Skeletal muscle tissue (tissue), 5 donors: Measurements from ENCODE around the gene DYNC2LI1. TPM values are rescaled to one million over a fixed set of nuclear protein-coding genes. Genes with fewer than 3 reads are reported as not detected.

ENCODE experiments used
- H3K27ac ChIP-seq: one replicate; pipeline ENCODE4 v1.7.0; 2013; ENCODE audit warnings: mild to moderate bottlenecking, low read depth, low read length, inconsistent platforms
- H3K27me3 ChIP-seq, 3 donors: one replicate each; pipeline ENCODE4 v1.7.0; 2013; ENCODE audit warnings: low read length in 3 of 3; ENCODE audit not compliant: control insufficient read depth in 3 of 3, insufficient read depth in 3 of 3
- H3K36me3 ChIP-seq, 3 donors: one replicate each; pipeline ENCODE4 v1.7.0; 2013; ENCODE audit warnings: low read length in 3 of 3; ENCODE audit not compliant: control insufficient read depth in 3 of 3, insufficient read depth in 3 of 3
- H3K4me1 ChIP-seq, 3 donors: one replicate each; pipeline ENCODE4 v1.7.0; 2013; ENCODE audit warnings: low read length in 3 of 3, mild to moderate bottlenecking in 3 of 3; ENCODE audit not compliant: control insufficient read depth in 3 of 3, insufficient read depth in 3 of 3
- H3K4me3 ChIP-seq, 3 donors: one replicate each; pipeline ENCODE4 v1.7.0; 2013; ENCODE audit warnings: low read length in 3 of 3
- H3K9ac ChIP-seq, 3 donors: one replicate each; pipeline ENCODE4 v1.7.0; 2013; ENCODE audit warnings: low read length in 3 of 3, mild to moderate bottlenecking in 3 of 3, moderate library complexity in 2 of 3, low read depth in 1 of 3
- H3K9me3 ChIP-seq, 3 donors: one replicate each; pipeline ENCODE4 v1.7.0; 2013; ENCODE audit warnings: low read length in 3 of 3; ENCODE audit not compliant: control insufficient read depth in 3 of 3
- small RNA-seq: library from RNA; depleted of rRNA; stranded (forward); fragments of <200 nt; gene quantifications from one replicate; pipeline ENCODE3, GENCODE V24; 2014
- total RNA-seq: library from RNA; depleted of rRNA; stranded (reverse); fragments of >200 nt; gene quantifications from one replicate; pipeline ENCODE4 v1.2.3, GENCODE V29; 2014
- donor health status: Osteomylitis.

Gene DYNC2LI1
- total RNA-seq, 1 donor from 2014 or later, result 26.6 TPM

DNA sequence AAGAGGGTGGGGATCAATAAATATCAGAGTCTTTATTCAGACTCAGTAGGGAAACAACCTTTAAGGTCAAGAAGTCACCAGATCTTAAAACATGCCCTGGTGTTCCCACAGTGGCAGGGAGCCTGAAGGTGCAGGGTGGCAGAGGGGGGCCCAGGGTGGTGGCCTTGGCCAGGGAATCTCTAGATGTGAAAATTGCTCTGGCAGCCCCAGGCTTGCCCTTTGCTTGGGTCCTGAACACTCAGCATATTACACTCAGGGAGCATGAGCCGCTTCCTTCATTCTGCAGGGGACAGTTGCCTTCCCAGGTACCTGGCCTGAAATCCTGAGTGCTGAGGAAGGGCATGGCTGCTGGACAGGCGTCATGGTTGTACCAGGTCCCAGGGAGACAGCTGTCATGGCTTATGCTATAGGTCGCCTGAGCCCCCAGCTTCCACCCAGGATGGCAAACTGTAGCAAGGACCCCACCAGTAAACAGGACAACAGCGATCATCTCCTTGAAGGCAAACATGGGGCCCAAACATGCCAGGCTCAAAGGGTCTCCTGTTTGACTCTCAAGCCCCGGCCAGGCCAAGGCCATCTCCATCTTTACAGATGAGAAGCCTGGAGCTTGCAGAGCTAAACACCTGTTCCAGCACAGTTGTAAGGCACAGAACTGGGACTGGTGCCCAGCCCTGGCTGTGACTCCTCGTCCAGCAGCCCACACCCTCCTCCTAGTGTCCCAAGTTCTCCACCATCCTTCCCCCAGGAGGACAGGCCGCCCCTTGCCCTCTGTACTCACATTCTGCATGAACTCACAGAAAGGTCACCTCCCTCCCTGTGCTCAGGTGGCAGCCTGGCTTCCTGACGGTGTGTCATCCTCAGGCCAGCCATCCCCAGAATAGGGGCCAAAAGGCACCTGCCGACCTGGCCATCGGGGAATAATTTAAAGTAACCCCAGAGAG, 79.6 kb downstream of the DYNC2LI1 start:
- Histone ChIP-seq H3K27ac (no peak overlapping the region), H3K27me3 (peaks cover 0 to 31% (median 19%) of the 10 kb centered on the region in 3 donors), H3K9me3 (no peaks in the 10 kb centered on the region), H3K36me3 (no peaks in the 10 kb centered on the region), H3K4me1 (no peaks in the 10 kb centered on the region), H3K4me3 (no peak overlapping the region), H3K9ac (no peak overlapping the region)

DNA sequence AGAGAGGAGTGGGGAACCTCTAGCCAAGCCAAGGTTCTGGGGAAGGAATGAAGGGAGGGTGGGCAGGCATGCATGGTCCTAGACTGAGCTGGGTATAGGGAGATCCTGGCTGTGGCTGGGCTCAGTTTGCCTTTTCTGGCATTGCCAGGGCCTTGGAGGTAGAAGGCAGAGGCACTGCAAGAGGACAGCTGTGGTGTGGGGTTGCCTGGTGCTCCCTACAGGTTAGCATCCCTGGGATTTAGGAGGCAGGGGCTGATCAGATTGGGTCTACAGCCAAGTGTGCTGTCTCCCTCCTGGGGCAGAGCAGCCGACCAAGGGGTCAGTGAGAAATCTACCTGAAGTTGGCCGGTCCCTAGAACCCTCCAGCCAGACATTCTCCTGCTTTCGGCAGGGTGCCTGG, 80.8 kb downstream of the DYNC2LI1 start:
- Histone ChIP-seq H3K4me1 (no peaks in the 10 kb centered on the region), H3K9me3 (no peaks in the 10 kb centered on the region), H3K27ac (no peak overlapping the region), H3K9ac (no peak overlapping the region), H3K4me3 (no peak overlapping the region), H3K27me3 (peaks cover 0 to 34% (median 19%) of the 10 kb centered on the region in 3 donors), H3K36me3 (no peaks in the 10 kb centered on the region)

DNA sequence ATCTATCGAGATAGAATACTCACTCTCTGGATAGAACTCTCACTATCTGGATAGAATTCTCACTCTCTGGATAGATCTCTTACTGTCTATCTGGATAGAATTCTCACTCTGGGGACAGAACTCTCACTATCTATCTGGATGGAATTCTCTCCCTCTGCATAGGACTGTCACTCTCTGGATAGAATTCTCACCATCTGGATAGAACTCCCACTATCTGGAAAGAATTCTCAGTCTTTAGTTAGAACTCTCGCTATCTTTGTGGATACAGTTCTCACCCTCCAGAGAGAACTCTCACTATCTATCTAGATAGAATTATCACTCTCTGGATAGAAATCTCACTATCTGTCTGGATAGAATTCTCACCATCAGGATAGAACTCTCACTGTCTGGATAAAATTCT, 81.5 kb downstream of the DYNC2LI1 start:
- no peak overlapping the region for H3K27ac ChIP-seq
- no peak overlapping the region for H3K4me3 ChIP-seq
- peaks cover 0 to 34% (median 19%) of the 10 kb centered on the region in 3 donors for H3K27me3 ChIP-seq
- no peak overlapping the region for H3K9ac ChIP-seq
- H3K9me3 ChIP-seq, result no peaks in the 10 kb centered on the region
- H3K36me3 ChIP-seq, result no peaks in the 10 kb centered on the region
- H3K4me1 ChIP-seq, result no peaks in the 10 kb centered on the region

Small RNA genes within 50 kb of the gene (small RNA-seq; reads per million reads assigned to genes)
- gene RN7SKP66, result not detected

Other genes starting within 250 kb of the DYNC2LI1 start
- 50.6 TPM for gene THADA, start 178.0 kb upstream of the DYNC2LI1 start, total RNA-seq
- 16.2 TPM for gene PLEKHH2, start 136.8 kb upstream of the DYNC2LI1 start, total RNA-seq
- 1.0 TPM for gene C1GALT1C1L, start 97.6 kb upstream of the DYNC2LI1 start, total RNA-seq
- not detected for gene ABCG5, start 64.8 kb downstream of the DYNC2LI1 start, total RNA-seq
- under 0.01 TPM for gene ABCG8, start 64.9 kb downstream of the DYNC2LI1 start, total RNA-seq
- 77.8 TPM for gene LRPPRC, start 221.9 kb downstream of the DYNC2LI1 start, total RNA-seq